Mesendoderm (in vitro differentiated cells): ENCODE results near the gene HECTD1.

Source experiments
- DNase-seq: peaks from one replicate; pipeline ENCODE4 v3.0.0; 2013
- H2AK5ac ChIP-seq: 2 replicates; pipeline ENCODE4 v1.6.1; 2013; ENCODE audit warnings: low read length, inconsistent platforms
- H2BK120ac ChIP-seq: 2 replicates; pipeline ENCODE4 v1.6.1; 2013; ENCODE audit warnings: low read depth, mild to moderate bottlenecking, low read length, moderate library complexity, mixed read lengths
- H2BK15ac ChIP-seq: replicated peaks from 2 replicates; pipeline ENCODE4 v1.6.1; 2013; ENCODE audit warnings: low read depth, mild to moderate bottlenecking, moderate library complexity
- H2BK5ac ChIP-seq: 2 replicates; pipeline ENCODE4 v1.6.1; 2013; ENCODE audit warnings: low read length, inconsistent platforms
- H3K18ac ChIP-seq: 2 replicates; pipeline ENCODE4 v1.6.1; 2013; ENCODE audit warnings: mild to moderate bottlenecking, low read length, mixed read lengths
- H3K23ac ChIP-seq: one replicate; pipeline ENCODE4 v1.6.1; 2013; ENCODE audit warnings: low read length
- H3K27ac ChIP-seq: 2 replicates; pipeline ENCODE4 v1.5.1; 2013; ENCODE audit warnings: low read depth, mild to moderate bottlenecking, inconsistent platforms, low read length, moderate library complexity
- H3K27me3 ChIP-seq: 2 replicates; pipeline ENCODE4 v1.6.1; 2013; ENCODE audit warnings: low read length, control low read depth, mild to moderate bottlenecking, inconsistent platforms; ENCODE audit not compliant: insufficient read depth, poor library complexity
- H3K36me3 ChIP-seq: 2 replicates; pipeline ENCODE4 v1.6.1; 2013; ENCODE audit warnings: low read length, inconsistent platforms; ENCODE audit not compliant: control insufficient read depth, insufficient read depth
- H3K4ac ChIP-seq: one replicate; pipeline ENCODE4 v1.6.1; 2013; ENCODE audit warnings: low read depth, mild to moderate bottlenecking, low read length, moderate library complexity
- H3K4me1 ChIP-seq: 2 replicates; pipeline ENCODE4 v1.6.1; 2013; ENCODE audit warnings: low read depth, low read length, inconsistent platforms; ENCODE audit not compliant: control insufficient read depth
- H3K4me2 ChIP-seq: 2 replicates; pipeline ENCODE4 v1.6.1; 2013; ENCODE audit warnings: low read length
- H3K4me3 ChIP-seq: 2 replicates; pipeline ENCODE4 v1.5.1; 2013; ENCODE audit warnings: mild to moderate bottlenecking, low read length
- H3K56ac ChIP-seq: one replicate; pipeline ENCODE4 v1.6.1; 2013; ENCODE audit warnings: low read length
- H3K79me1 ChIP-seq: 2 replicates; pipeline ENCODE4 v1.6.1; 2013; ENCODE audit warnings: low read length, inconsistent platforms
- H3K79me2 ChIP-seq: 2 replicates; pipeline ENCODE4 v1.6.1; 2013; ENCODE audit warnings: mild to moderate bottlenecking, low read length; ENCODE audit not compliant: control insufficient read depth, insufficient read depth
- H3K9ac ChIP-seq: 2 replicates; pipeline ENCODE4 v1.6.1; 2013; ENCODE audit warnings: low read length, inconsistent platforms
- H4K5ac ChIP-seq: one replicate; pipeline ENCODE4 v1.6.1; 2013; ENCODE audit warnings: low read length
- H4K8ac ChIP-seq: one replicate; pipeline ENCODE4 v1.6.1; 2013; ENCODE audit warnings: low read depth, mild to moderate bottlenecking, control low read depth, low read length, moderate library complexity
- WGBS: extraction: QIAGEN DNeasy Blood & Tissue Kit; methylation state at CpG from one replicate; pipeline ENCODE4 v1.1.7; 2013; ENCODE audit warnings: low lambda C conversion rate, missing lambda C conversion rate; ENCODE audit not compliant: insufficient coverage; ENCODE audit errors: extremely low coverage; 5-methylcytosine and 5-hydroxymethylcytosine counted together

The HECTD1 gene

GRCh38 chr14:31209605-31210004, 2.0 kb upstream of the HECTD1 start:
- no CpG with 5 or more reads among the region's 5 CpGs for WGBS

GRCh38 chr14:31208546-31209424, 1.2 kb upstream of the HECTD1 start:
- H3K4ac ChIP-seq: no peak overlapping the region
- H3K56ac ChIP-seq: peak overlapping the region; percentile 98
- no peaks in the 10 kb centered on the region for H3K4me1 ChIP-seq
- peak overlapping the region; percentile 56 for H2BK120ac ChIP-seq
- no peak overlapping the region for H4K5ac ChIP-seq
- no peak for DNase-seq
- H2BK5ac ChIP-seq: no peak overlapping the region
- no peak overlapping the region for H3K23ac ChIP-seq
- WGBS: no CpG with 5 or more reads among the region's 16 CpGs
- peak overlapping the region; percentile 92 for H3K9ac ChIP-seq
- no peak overlapping the region for H2BK15ac ChIP-seq
- no peak overlapping the region for H3K4me3 ChIP-seq
- H3K27ac ChIP-seq: peak overlapping the region; percentile 93
- peaks cover 14% of the 10 kb centered on the region for H3K79me2 ChIP-seq
- peaks cover 4% of the 10 kb centered on the region for H3K79me1 ChIP-seq
- peak overlapping the region; percentile 80 for H3K18ac ChIP-seq
- no peaks in the 10 kb centered on the region for H3K36me3 ChIP-seq
- no peaks in the 10 kb centered on the region for H3K27me3 ChIP-seq
- H4K8ac ChIP-seq: no peak overlapping the region
- peak overlapping the region; percentile 78 for H3K4me2 ChIP-seq
- H2AK5ac ChIP-seq: peak overlapping the region; percentile 56

More at GRCh38 chr14:31209605-31210004, 2.0 kb upstream of the HECTD1 start:
- H3K27ac ChIP-seq: no peak overlapping the region
- H2BK15ac ChIP-seq: no peak overlapping the region
- no peak overlapping the region for H3K23ac ChIP-seq
- no peaks in the 10 kb centered on the region for H3K4me1 ChIP-seq
- no peak for DNase-seq
- H2AK5ac ChIP-seq: no peak overlapping the region
- H2BK120ac ChIP-seq: no peak overlapping the region
- no peak overlapping the region for H3K18ac ChIP-seq
- H3K79me2 ChIP-seq: peaks cover 14% of the 10 kb centered on the region
- H3K79me1 ChIP-seq: peaks cover 4% of the 10 kb centered on the region
- no peak overlapping the region for H3K4me3 ChIP-seq
- H3K27me3 ChIP-seq: no peaks in the 10 kb centered on the region
- H3K56ac ChIP-seq: no peak overlapping the region
- H3K9ac ChIP-seq: no peak overlapping the region
- H3K4me2 ChIP-seq: no peak overlapping the region
- H4K8ac ChIP-seq: no peak overlapping the region
- no peak overlapping the region for H2BK5ac ChIP-seq
- no peaks in the 10 kb centered on the region for H3K36me3 ChIP-seq
- no peak overlapping the region for H4K5ac ChIP-seq
- no peak overlapping the region for H3K4ac ChIP-seq

GRCh38 chr14:31207287-31207754, 272 bp downstream of the HECTD1 start:
- Histone ChIP-seq H4K8ac (peak overlapping the region; percentile 93), H3K56ac (peak overlapping the region; percentile 97), H3K4ac (peak overlapping the region; percentile 41), H2BK120ac (peak overlapping the region; percentile 61), H2BK15ac (no peak overlapping the region), H3K36me3 (no peaks in the 10 kb centered on the region), H4K5ac (no peak overlapping the region), H3K79me1 (peaks cover 4% of the 10 kb centered on the region), H3K18ac (peak overlapping the region; percentile 93), H3K4me1 (no peaks in the 10 kb centered on the region), H2AK5ac (no peak overlapping the region), H2BK5ac (peak overlapping the region; percentile 83), H3K4me2 (peak overlapping the region; percentile 33), H3K27me3 (no peaks in the 10 kb centered on the region), H3K4me3 (peak overlapping the region; percentile 95), H3K79me2 (peaks cover 17% of the 10 kb centered on the region), H3K23ac (no peak overlapping the region), H3K27ac (peak overlapping the region; percentile 93), H3K9ac (peak overlapping the region; percentile 97)
- whole genome bisulfite sequencing: no CpG with 5 or more reads among the region's 59 CpGs
- DNase-seq: no peak

- H3K56ac ChIP-seq: peak overlapping the region; percentile 97
- H3K79me1 ChIP-seq: peaks cover 4% of the 10 kb centered on the region
- peak overlapping the region; percentile 95 for H3K4me3 ChIP-seq
- no peaks in the 10 kb centered on the region for H3K36me3 ChIP-seq
- no peak overlapping the region for H2BK5ac ChIP-seq
- DNase-seq: peak; percentile 57
- no peaks in the 10 kb centered on the region for H3K4me1 ChIP-seq
- no peak overlapping the region for H4K5ac ChIP-seq
- WGBS: 100% methylated on average over 1 of the region's 55 CpGs
- H4K8ac ChIP-seq: peak overlapping the region; percentile 93
- peak overlapping the region; percentile 93 for H3K18ac ChIP-seq
- peak overlapping the region; percentile 32 for H3K4me2 ChIP-seq
- no peak overlapping the region for H2AK5ac ChIP-seq
- H2BK15ac ChIP-seq: no peak overlapping the region
- peaks cover 17% of the 10 kb centered on the region for H3K79me2 ChIP-seq
- H3K9ac ChIP-seq: peak overlapping the region; percentile 97
- no peaks in the 10 kb centered on the region for H3K27me3 ChIP-seq
- peak overlapping the region; percentile 93 for H3K27ac ChIP-seq
- peak overlapping the region; percentile 61 for H2BK120ac ChIP-seq
- peak overlapping the region; percentile 41 for H3K4ac ChIP-seq
- H3K23ac ChIP-seq: no peak overlapping the region
These were observed 882 bp downstream of the HECTD1 start for GRCh38 chr14:31206536-31207286.

- no peak overlapping the region for H3K4ac ChIP-seq
- H4K8ac ChIP-seq: no peak overlapping the region
- H3K4me3 ChIP-seq: peak overlapping the region; percentile 18
- H3K27me3 ChIP-seq: no peaks in the 10 kb centered on the region
- H4K5ac ChIP-seq: no peak overlapping the region
- H3K18ac ChIP-seq: no peak overlapping the region
- H3K23ac ChIP-seq: no peak overlapping the region
- no peaks in the 10 kb centered on the region for H3K36me3 ChIP-seq
- peak overlapping the region; percentile 47 for H3K9ac ChIP-seq
- no peaks in the 10 kb centered on the region for H3K4me1 ChIP-seq
- H2BK120ac ChIP-seq: no peak overlapping the region
- H2AK5ac ChIP-seq: no peak overlapping the region
- peaks cover 17% of the 10 kb centered on the region for H3K79me2 ChIP-seq
- WGBS: no CpG with 5 or more reads among the region's 9 CpGs
- H3K4me2 ChIP-seq: peak overlapping the region; percentile 88
- H2BK5ac ChIP-seq: no peak overlapping the region
- no peak overlapping the region for H2BK15ac ChIP-seq
- H3K79me1 ChIP-seq: peaks cover 4% of the 10 kb centered on the region
- peak overlapping the region; percentile 62 for H3K56ac ChIP-seq
- peak; percentile 20 for DNase-seq
- H3K27ac ChIP-seq: no peak overlapping the region
These were observed 1.7 kb downstream of the HECTD1 start for GRCh38 chr14:31205681-31206535.
